HUDEP-2 (cell line): ENCODE results near the gene C10orf95.

Experiments
- DNase-seq, 76 experiments: peaks; one replicate each; lab custom pipeline; 2025; ENCODE audit not compliant: unreplicated experiment in 76 of 76; lab: John Stamatoyannopoulos, UW

The C10orf95 gene

DNA sequence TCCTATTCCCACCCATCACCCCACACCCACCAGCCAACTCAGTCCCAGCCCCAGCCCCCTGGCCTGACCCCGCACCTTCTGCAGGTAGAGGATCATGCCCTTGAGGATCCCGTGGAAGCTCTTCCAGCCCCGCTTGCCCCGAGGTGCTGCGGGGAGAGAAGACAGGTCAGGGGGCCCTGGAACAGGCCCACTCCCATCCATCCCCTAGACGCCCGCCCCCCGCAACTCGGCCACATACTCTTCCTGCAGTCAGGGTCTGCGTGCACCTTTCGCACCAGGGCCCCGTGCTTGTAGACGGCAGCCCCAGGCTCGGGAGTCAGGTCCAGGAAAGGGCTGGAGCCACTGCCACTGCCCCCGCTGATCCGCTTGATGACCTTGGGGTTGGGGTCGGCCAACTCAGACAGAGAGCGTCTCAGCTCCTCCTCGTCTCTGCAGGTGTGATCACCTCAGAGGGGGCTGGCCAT lies 46.2 kb downstream of the C10orf95 start:
- DNase-seq, result no peak

DNA sequence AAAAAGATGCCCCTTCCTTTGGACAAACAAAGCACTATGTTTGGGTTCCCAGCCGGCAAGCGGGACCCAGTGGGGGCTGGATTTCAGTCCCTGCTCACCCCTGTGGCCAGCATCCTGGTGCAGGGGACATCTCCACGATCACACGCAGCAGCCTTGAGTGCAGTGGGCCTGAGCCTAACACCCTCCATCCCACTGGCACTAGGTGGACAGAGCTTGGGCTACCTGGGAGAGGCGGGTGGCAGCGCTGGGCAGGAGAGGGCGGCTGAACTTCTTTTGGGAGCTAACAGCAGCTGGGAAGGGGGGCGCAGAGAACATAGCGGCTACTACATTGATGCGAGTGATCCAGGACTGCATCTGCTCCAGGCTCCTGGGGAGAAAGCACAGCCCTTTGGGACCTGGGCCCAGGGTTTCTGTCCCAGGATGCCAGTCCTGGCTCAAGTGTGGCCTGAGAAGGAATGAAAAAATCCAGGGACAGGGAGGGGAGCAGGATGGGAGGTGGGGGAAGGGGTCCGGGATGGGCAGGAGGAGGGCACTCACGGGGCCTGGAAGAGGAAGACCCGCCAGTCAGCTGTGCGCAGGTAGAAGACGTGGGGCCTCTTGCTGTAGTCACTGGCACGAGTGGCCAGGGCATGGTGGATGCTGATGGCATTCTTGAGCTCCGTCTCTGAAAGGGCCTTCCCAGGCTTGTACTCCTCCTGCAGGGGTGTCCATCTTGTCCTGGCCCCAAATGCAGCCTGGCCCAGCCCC lies 46.8 kb downstream of the C10orf95 start:
- DNase-seq, result no peak

DNA sequence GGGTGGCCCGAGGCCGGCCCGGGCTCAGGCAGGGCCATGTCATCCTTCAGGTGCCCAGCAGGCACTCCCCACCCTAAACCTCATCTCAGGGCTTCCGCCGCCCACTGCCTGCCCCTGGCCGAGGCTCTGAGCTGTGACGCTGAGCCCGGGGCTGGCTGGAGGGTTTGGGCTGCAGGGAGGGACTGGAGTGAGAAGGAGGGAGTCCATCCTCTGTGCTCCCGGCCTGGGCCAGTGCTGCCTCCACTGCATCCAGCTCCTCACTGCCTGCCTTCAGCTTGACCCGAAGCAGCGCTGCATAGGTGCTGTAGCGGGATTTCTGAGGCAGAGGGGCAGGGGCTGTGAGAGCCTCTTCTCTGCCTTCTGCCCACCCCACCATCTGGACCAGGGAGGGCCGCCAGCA lies 48.2 kb downstream of the C10orf95 start:
- no peak for DNase-seq

DNA sequence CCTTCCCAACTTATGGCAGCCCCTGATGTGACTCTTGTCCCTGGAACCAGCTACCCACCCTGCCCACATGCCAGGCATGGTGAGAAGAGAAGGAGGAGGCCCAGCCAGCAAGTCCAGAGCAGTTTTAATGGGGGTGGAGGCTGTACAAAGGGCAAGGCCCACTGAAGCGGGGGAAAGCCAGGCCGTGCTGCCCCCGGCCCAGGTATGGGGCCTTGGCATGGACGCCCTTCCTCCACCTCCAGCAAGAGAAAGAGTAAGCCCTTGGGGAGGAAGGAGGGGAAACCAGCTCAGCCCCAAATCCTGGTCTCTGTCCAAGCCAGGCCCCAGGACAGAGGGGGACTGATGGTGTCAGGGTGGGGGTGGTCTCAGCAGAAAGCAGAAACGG lies 48.8 kb downstream of the C10orf95 start:
- no peak for DNase-seq

DNA sequence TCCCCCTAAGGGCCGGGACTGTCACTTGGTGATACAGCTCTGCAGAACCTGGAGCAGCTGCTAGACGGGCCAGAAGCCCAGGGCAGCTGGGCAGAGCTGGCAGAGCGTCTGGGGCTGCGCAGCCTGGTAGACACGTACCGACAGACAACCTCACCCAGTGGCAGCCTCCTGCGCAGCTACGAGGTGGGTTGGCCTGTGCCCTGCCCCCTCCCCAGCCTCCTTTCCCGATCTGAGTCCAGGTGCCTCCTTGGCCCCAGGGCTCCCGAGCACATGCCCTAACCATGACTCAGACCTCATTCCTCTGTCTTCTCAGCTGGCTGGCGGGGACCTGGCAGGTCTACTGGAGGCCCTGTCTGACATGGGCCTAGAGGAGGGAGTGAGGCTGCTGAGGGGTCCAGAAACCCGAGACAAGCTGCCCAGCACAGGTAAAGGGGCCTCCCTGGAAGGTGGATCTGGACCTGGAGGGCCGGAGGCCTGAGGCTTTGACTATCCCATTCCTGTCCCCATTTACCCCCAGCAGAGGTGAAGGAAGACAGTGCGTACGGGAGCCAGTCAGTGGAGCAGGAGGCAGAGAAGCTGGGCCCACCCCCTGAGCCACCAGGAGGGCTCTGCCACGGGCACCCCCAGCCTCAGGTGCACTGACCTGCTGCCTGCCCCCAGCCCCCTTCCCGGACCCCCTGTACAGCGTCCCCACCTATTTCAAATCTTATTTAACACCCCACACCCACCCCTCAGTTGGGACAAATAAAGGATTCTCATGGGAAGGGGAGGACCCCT lies 49.4 kb downstream of the C10orf95 start:
- no peak for DNase-seq

DNA sequence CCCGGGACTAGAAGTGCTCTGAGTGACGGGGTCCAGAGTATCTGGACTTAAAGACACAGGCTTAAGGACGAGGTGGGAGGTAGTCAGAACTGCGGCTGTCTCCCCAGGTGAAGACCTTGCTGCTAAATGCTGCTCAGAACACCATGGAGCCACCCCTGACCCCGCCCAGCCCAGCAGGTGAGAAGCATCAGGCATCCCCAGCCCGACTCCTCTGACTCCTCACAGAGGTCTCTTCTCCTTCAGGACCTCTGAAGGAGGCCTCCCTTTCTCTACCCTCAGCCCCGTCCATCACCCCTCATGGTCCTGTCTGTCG lies 50.0 kb downstream of the C10orf95 start:
- DNase-seq, result no peak

DNA sequence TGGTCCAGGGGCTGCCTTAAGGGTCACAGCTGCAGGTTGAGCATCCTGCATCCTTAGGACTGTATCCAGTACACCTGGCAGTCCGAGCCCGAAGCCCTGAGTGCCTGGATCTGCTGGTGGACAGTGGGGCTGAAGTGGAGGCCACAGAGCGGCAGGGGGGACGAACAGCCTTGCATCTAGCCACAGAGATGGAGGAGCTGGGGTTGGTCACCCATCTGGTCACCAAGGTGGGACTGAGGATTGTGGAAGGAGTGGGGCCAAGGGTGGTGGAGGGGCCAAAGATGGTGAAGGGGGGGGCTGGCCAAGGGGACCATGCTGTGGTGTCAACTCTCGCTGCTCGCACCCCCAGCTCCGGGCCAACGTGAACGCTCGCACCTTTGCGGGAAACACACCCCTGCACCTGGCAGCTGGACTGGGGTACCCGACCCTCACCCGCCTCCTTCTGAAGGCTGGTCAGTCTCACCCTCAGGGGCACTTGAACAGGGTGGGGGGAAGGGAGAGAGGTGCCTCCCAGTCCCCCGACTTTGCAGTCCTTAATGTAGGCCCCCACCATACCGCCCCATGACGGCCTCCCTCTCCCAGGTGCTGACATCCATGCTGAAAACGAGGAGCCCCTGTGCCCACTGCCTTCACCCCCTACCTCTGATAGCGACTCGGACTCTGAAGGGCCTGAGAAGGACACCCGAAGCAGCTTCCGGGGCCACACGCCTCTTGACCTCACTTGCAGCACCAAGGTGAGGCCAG lies 50.6 kb downstream of the C10orf95 start:
- DNase-seq, result no peak

DNA sequence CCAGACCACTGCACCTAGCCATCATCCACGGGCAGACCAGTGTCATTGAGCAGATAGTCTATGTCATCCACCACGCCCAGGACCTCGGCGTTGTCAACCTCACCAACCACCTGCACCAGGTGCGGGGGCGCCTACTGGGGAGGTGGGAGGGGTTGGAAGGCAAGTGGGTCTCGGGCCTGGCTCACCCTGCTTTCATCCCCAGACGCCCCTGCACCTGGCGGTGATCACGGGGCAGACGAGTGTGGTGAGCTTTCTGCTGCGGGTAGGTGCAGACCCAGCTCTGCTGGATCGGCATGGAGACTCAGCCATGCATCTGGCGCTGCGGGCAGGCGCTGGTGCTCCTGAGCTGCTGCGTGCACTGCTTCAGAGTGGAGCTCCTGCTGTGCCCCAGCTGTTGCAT lies 51.3 kb downstream of the C10orf95 start:
- no peak for DNase-seq
